ENCODE results near the gene ZNF354B.
"Not testable (repeated sequence)": the region's sequence is repeated elsewhere in the genome, so short reads cannot be mapped to it uniquely, and the experiment has no call there.

ZNF354B gene

GRCh38 chr5:178872302-178872701, 12.5 kb downstream of the ZNF354B start:
- H3K4me3 ChIP-seq (replicated peaks; ENCODE audit: low read depth, low read length), result no peak overlapping the region
- DNase-seq (ENCODE audit: extremely low read depth, low read depth), result no peak
- no peak for TF ChIP-seq CTCF (IDR thresholded peaks at IDR 0.05; ENCODE audit: low read depth, low read length, missing control alignments)

- not testable (repeated sequence) for H3K4me3 ChIP-seq (replicated peaks; ENCODE audit: low read depth, low read length); DNase-seq (ENCODE audit: extremely low read depth, low read depth)
These were observed 23.5 kb downstream of the ZNF354B start for GRCh38 chr5:178883115-178883694.

GRCh38 chr5:178883815-178884430, 24.2 kb downstream of the ZNF354B start:
- no peak for DNase-seq (ENCODE audit: extremely low read depth, low read depth)
- TF ChIP-seq CTCF (IDR thresholded peaks at IDR 0.05; ENCODE audit: low read depth, low read length, missing control alignments), result no peak
- H3K4me3 ChIP-seq (replicated peaks; ENCODE audit: low read depth, low read length), result no peak overlapping the region

GRCh38 chr5:178895615-178896571, 36.1 kb downstream of the ZNF354B start, which contains the start of gene ZFP2:
TSS of gene ZFP2 (plus strand) at chr5:178895913. CDS start at chr5:178931314, 35,401 bp downstream.
- peak within 1 kb of the TSS; percentile 56 for H3K4me3 ChIP-seq (replicated peaks; ENCODE audit: low read depth, low read length)
- TF ChIP-seq CTCF (IDR thresholded peaks at IDR 0.05; ENCODE audit: low read depth, low read length, missing control alignments), result no peak
- peak; percentile 6 for DNase-seq (ENCODE audit: extremely low read depth, low read depth)

GRCh38 chr5:178899289-178899688, 39.5 kb downstream of the ZNF354B start:
- no peak for TF ChIP-seq CTCF (IDR thresholded peaks at IDR 0.05; ENCODE audit: low read depth, low read length, missing control alignments)
- H3K4me3 ChIP-seq (replicated peaks; ENCODE audit: low read depth, low read length), result no peak overlapping the region
- no peak for DNase-seq (ENCODE audit: extremely low read depth, low read depth)

GRCh38 chr5:178902849-178903248, 43.1 kb downstream of the ZNF354B start:
- DNase-seq (ENCODE audit: extremely low read depth, low read depth), result no peak
- H3K4me3 ChIP-seq (replicated peaks; ENCODE audit: low read depth, low read length), result no peak overlapping the region
- no peak for TF ChIP-seq CTCF (IDR thresholded peaks at IDR 0.05; ENCODE audit: low read depth, low read length, missing control alignments)

Data from HFF-Myc (cell line).